Testis (tissue), 2 donors: ENCODE measurements around the gene ANGPT4.

Experiments
- POLR2A ChIP-seq: fragments of 450-650 bp; IDR thresholded peaks from one replicate; pipeline ENCODE4 v1.6.1; 2017; ENCODE audit warnings: antibody characterized with exemption, mild to moderate bottlenecking, moderate library complexity
- TF ChIP-seq, protein P1 (sequence below), 3 experiments: fragments of 450-650 bp in 2 of 3; fragments of 200-600 bp in 1 of 3; sonication (generic) in 1 of 3; IDR thresholded peaks; one replicate each; pipeline ENCODE4 v1.5.1; 2016 to 2019; ENCODE audit warnings: antibody characterized with exemption in 3 of 3, mild to moderate bottlenecking in 2 of 3, moderate library complexity in 1 of 3

GRCh38 chr20:875115-875514 is 41.0 kb downstream of the ANGPT4 start:
- TF ChIP-seq, protein P1, sequence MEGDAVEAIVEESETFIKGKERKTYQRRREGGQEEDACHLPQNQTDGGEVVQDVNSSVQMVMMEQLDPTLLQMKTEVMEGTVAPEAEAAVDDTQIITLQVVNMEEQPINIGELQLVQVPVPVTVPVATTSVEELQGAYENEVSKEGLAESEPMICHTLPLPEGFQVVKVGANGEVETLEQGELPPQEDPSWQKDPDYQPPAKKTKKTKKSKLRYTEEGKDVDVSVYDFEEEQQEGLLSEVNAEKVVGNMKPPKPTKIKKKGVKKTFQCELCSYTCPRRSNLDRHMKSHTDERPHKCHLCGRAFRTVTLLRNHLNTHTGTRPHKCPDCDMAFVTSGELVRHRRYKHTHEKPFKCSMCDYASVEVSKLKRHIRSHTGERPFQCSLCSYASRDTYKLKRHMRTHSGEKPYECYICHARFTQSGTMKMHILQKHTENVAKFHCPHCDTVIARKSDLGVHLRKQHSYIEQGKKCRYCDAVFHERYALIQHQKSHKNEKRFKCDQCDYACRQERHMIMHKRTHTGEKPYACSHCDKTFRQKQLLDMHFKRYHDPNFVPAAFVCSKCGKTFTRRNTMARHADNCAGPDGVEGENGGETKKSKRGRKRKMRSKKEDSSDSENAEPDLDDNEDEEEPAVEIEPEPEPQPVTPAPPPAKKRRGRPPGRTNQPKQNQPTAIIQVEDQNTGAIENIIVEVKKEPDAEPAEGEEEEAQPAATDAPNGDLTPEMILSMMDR (IDR thresholded peaks at IDR 0.05) = no peak
- no peak for TF ChIP-seq POLR2A
